PC-3 (cell line): ENCODE results near the gene DPP7.

Experiments
- EZH2 ChIP-seq: fragments of 300-600 bp; sonication (generic); IDR thresholded peaks from one replicate; pipeline ENCODE4 v1.6.1; 2017; ENCODE audit warnings: antibody characterized with exemption, mild to moderate bottlenecking, low read length; ENCODE audit not compliant: unreplicated experiment
- TF ChIP-seq, protein P1 (sequence below): fragments of 300-600 bp; sonication (generic); conservative IDR thresholded peaks from 2 replicates; pipeline ENCODE4 v1.5.1; 2017; ENCODE audit warnings: antibody characterized with exemption, low read depth, mild to moderate bottlenecking, low read length

DNA sequence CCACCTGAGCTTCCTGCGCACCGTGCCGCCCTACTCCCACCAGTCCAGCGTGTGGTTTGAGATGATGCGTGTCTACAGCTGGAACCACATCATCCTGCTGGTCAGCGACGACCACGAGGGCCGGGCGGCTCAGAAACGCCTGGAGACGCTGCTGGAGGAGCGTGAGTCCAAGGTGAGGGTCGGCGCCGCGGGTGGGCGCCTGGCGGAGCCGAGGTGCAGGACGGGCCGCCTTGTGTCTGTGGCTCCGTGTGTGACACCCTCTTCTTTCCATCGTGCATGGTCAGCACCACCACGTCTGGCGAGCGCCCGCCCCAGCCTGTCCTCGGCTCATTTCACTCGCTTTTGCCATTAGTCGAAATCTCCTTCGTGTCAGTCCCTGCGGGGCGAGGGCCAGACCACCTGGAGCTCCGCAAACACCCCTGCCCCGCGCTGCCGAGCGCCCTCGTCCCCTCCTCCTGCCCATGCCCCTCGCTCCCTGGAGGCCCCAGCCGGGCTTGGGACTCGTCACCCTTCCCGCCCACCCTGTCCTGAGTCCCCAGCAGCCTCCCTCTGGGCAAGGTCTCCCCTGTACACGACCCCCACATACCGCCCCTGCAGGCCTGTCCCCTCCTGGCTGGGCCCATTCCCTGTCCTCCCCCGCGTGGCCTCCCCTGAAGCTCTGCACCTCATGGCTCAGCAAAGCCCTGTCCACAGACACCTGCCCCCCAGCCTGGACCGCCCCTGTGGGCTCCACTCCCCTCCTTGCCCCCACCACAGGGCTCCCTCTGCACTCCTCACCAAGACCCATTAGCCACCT lies 31.4 kb upstream of the DPP7 start:
- TF ChIP-seq, protein P1, sequence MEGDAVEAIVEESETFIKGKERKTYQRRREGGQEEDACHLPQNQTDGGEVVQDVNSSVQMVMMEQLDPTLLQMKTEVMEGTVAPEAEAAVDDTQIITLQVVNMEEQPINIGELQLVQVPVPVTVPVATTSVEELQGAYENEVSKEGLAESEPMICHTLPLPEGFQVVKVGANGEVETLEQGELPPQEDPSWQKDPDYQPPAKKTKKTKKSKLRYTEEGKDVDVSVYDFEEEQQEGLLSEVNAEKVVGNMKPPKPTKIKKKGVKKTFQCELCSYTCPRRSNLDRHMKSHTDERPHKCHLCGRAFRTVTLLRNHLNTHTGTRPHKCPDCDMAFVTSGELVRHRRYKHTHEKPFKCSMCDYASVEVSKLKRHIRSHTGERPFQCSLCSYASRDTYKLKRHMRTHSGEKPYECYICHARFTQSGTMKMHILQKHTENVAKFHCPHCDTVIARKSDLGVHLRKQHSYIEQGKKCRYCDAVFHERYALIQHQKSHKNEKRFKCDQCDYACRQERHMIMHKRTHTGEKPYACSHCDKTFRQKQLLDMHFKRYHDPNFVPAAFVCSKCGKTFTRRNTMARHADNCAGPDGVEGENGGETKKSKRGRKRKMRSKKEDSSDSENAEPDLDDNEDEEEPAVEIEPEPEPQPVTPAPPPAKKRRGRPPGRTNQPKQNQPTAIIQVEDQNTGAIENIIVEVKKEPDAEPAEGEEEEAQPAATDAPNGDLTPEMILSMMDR, result no peak
- TF ChIP-seq EZH2, result no peak
